HEK293 (cell line): Measurements from ENCODE around the gene NKG7.

Experiments used
- CTCF ChIA-PET: fragments of 350-600 bp; formaldehyde crosslinking; extraction: SDS; loops from one replicate; lab custom pipeline; 2021; ENCODE audit warnings: antibody characterized with exemption; lab: Yijun Ruan, JAX
- POLR2A ChIA-PET: fragments of 300-600 bp; formaldehyde crosslinking; extraction: SDS; loops from one replicate; lab custom pipeline; 2020; ENCODE audit warnings: antibody characterized with exemption, inconsistent platforms; lab: Yijun Ruan, JAX
- H3K27ac ChIP-seq: fragments of 200-500 bp; sonication (Bioruptor generic); 2 replicates; pipeline ENCODE4 v1.5.1; 2014; ENCODE audit warnings: low read depth, low read length, control low read depth, inconsistent platforms; ENCODE audit errors: extremely low read depth
- H3K36me3 ChIP-seq, 2 experiments: fragments of 200-500 bp in 1 of 2; sonication (Bioruptor generic) in 1 of 2; 1 replicate in 1 of 2; 2 replicates in 1 of 2; pipeline ENCODE4 v1.5.1; 2014 to 2017; ENCODE audit warnings: inconsistent platforms in 2 of 2, low read length in 2 of 2; ENCODE audit not compliant: control insufficient read depth in 2 of 2, insufficient read depth in 1 of 2
- H3K4me1 ChIP-seq: fragments of 200-500 bp; sonication (Bioruptor generic); 2 replicates; pipeline ENCODE4 v1.5.1; 2014; ENCODE audit warnings: mild to moderate bottlenecking, low read length, inconsistent platforms; ENCODE audit not compliant: control insufficient read depth, insufficient read depth
- H3K4me3 ChIP-seq: 2 replicates; pipeline ENCODE4 v1.5.1; 2011; ENCODE audit warnings: low read depth, mild to moderate bottlenecking, control low read depth, low read length, moderate library complexity
- H3K9me3 ChIP-seq: fragments of 200-500 bp; sonication (Bioruptor generic); 2 replicates; pipeline ENCODE4 v1.5.1; 2014; ENCODE audit warnings: low read depth, low read length, inconsistent platforms; ENCODE audit not compliant: control insufficient read depth, insufficient read depth
- ATF2 ChIP-seq: fragments of 450-650 bp; formaldehyde crosslinking; IDR thresholded peaks from 2 replicates; pipeline ENCODE4 v1.5.1; 2016; ENCODE audit warnings: missing biosample characterization, missing genetic modification characterization, low read depth
- GLI2 ChIP-seq: fragments of 450-650 bp; formaldehyde crosslinking; IDR thresholded peaks from 2 replicates; pipeline ENCODE4; 2017; ENCODE audit warnings: missing biosample characterization, missing genetic modification characterization, low read depth, borderline replicate concordance
- GLI4 ChIP-seq: fragments of 450-650 bp; formaldehyde crosslinking; IDR thresholded peaks from 2 replicates; pipeline ENCODE4 v1.5.1; 2016; ENCODE audit warnings: missing biosample characterization, missing genetic modification characterization
- KLF1 ChIP-seq: fragments of 450-650 bp; formaldehyde crosslinking; IDR thresholded peaks from 2 replicates; pipeline ENCODE4 v1.5.1; 2016; ENCODE audit warnings: missing biosample characterization, missing genetic modification characterization
- OVOL3 ChIP-seq: fragments of 450-650 bp; formaldehyde crosslinking; IDR thresholded peaks from 2 replicates; pipeline ENCODE4 v1.5.1; 2016; ENCODE audit warnings: missing biosample characterization, missing genetic modification characterization
- TCF7L2 ChIP-seq: IDR thresholded peaks from 2 replicates; pipeline ENCODE4 v1.6.1; 2011; ENCODE audit warnings: low read depth, mild to moderate bottlenecking, inconsistent platforms, low read length, moderate library complexity, borderline replicate concordance
- YY1 ChIP-seq: fragments of 450-650 bp; formaldehyde crosslinking; IDR thresholded peaks from 2 replicates; pipeline ENCODE4 v1.5.1; 2018; ENCODE audit warnings: missing biosample characterization, missing genetic modification characterization
- ZBTB1 ChIP-seq: fragments of 450-650 bp; formaldehyde crosslinking; IDR thresholded peaks from 2 replicates; pipeline ENCODE4 v1.5.1; 2016; ENCODE audit warnings: missing biosample characterization, missing genetic modification characterization
- ZBTB49 ChIP-seq: fragments of 450-650 bp; formaldehyde crosslinking; IDR thresholded peaks from 2 replicates; pipeline ENCODE4 v1.5.1; 2016; ENCODE audit warnings: missing biosample characterization, missing genetic modification characterization, low read depth
- ZNF121 ChIP-seq: fragments of 450-650 bp; formaldehyde crosslinking; IDR thresholded peaks from 2 replicates; pipeline ENCODE4 v1.5.1; 2016; ENCODE audit warnings: missing biosample characterization, missing genetic modification characterization
- ZNF132 ChIP-seq: fragments of 450-650 bp; formaldehyde crosslinking; IDR thresholded peaks from 2 replicates; pipeline ENCODE4 v1.5.1; 2017; ENCODE audit warnings: missing biosample characterization, missing genetic modification characterization, borderline replicate concordance
- ZNF155 ChIP-seq: fragments of 450-650 bp; formaldehyde crosslinking; IDR thresholded peaks from 2 replicates; pipeline ENCODE4 v1.5.1; 2016; ENCODE audit warnings: missing biosample characterization, missing genetic modification characterization
- ZNF169 ChIP-seq: fragments of 450-650 bp; formaldehyde crosslinking; IDR thresholded peaks from 2 replicates; pipeline ENCODE4 v1.5.1; 2016; ENCODE audit warnings: missing biosample characterization, missing genetic modification characterization
- ZNF311 ChIP-seq: fragments of 450-650 bp; formaldehyde crosslinking; IDR thresholded peaks from 2 replicates; pipeline ENCODE4 v1.5.1; 2017; ENCODE audit warnings: missing biosample characterization, missing genetic modification characterization, borderline replicate concordance
- ZNF366 ChIP-seq: fragments of 450-650 bp; formaldehyde crosslinking; conservative IDR thresholded peaks from 2 replicates; pipeline ENCODE4 v1.5.1; 2016; ENCODE audit warnings: missing biosample characterization, missing genetic modification characterization
- ZNF37A ChIP-seq: fragments of 450-650 bp; IDR thresholded peaks from 2 replicates; pipeline ENCODE4 v1.5.1; 2018; ENCODE audit warnings: missing biosample characterization, missing genetic modification characterization
- ZNF48 ChIP-seq: fragments of 450-650 bp; formaldehyde crosslinking; IDR thresholded peaks from 2 replicates; pipeline ENCODE4 v1.5.1; 2016; ENCODE audit warnings: missing biosample characterization, missing genetic modification characterization
- ZNF623 ChIP-seq: fragments of 450-650 bp; formaldehyde crosslinking; IDR thresholded peaks from 2 replicates; pipeline ENCODE4 v1.5.1; 2016; ENCODE audit warnings: missing biosample characterization, missing genetic modification characterization
- ZNF626 ChIP-seq: fragments of 450-650 bp; sonication (Bioruptor Pico); formaldehyde crosslinking; IDR thresholded peaks from 2 replicates; pipeline ENCODE4 v1.5.1; 2018; ENCODE audit warnings: missing biosample characterization, missing genetic modification characterization, inconsistent platforms
- ZNF629 ChIP-seq: fragments of 450-650 bp; formaldehyde crosslinking; IDR thresholded peaks from 2 replicates; pipeline ENCODE4 v1.5.1; 2017; ENCODE audit warnings: missing biosample characterization, missing genetic modification characterization
- ZNF654 ChIP-seq: fragments of 450-650 bp; formaldehyde crosslinking; IDR thresholded peaks from 2 replicates; pipeline ENCODE4 v1.5.1; 2016; ENCODE audit warnings: low read depth, missing biosample characterization, missing genetic modification characterization
- ZNF660 ChIP-seq: fragments of 450-650 bp; IDR thresholded peaks from 2 replicates; pipeline ENCODE4 v1.5.1; 2018; ENCODE audit warnings: missing biosample characterization, mild to moderate bottlenecking, missing genetic modification characterization
- ZNF677 ChIP-seq: fragments of 450-650 bp; IDR thresholded peaks from 2 replicates; pipeline ENCODE4 v1.5.0; 2018; ENCODE audit warnings: missing biosample characterization, mild to moderate bottlenecking, missing genetic modification characterization, moderate library complexity
- ZNF701 ChIP-seq: fragments of 450-650 bp; formaldehyde crosslinking; IDR thresholded peaks from 2 replicates; pipeline ENCODE4 v1.5.1; 2016; ENCODE audit warnings: missing biosample characterization, missing genetic modification characterization
- ZSCAN30 ChIP-seq: fragments of 450-650 bp; IDR thresholded peaks from 2 replicates; pipeline ENCODE4 v1.5.1; 2018; ENCODE audit warnings: missing biosample characterization, mild to moderate bottlenecking, missing genetic modification characterization, moderate library complexity
- TF ChIP-seq, protein P1 (sequence below): fragments of 450-650 bp; formaldehyde crosslinking; IDR thresholded peaks from 2 replicates; pipeline ENCODE4 v1.5.1; 2016; ENCODE audit warnings: missing biosample characterization, missing genetic modification characterization
- TF ChIP-seq, protein P2 (sequence below): IDR thresholded peaks from 2 replicates; pipeline ENCODE4 v1.6.1; 2011; ENCODE audit warnings: mild to moderate bottlenecking, low read depth, low read length, borderline replicate concordance

Gene NKG7

GRCh38 chr19:51346742-51347141 lies 25.7 kb downstream of the NKG7 start:
- POLR2A ChIA-PET: no interaction called here
- TF ChIP-seq ZNF629 (no peak), GLI2 (no peak), KLF1 (tag by site-specific recombination) (no peak), ZNF121 (tag by site-specific recombination) (no peak), ZNF660 (no peak), GLI4 (tag by site-specific recombination) (no peak), YY1 (tag by site-specific recombination) (no peak), ZSCAN30 (tag by site-specific recombination) (no peak)
- TF ChIP-seq, protein P1, sequence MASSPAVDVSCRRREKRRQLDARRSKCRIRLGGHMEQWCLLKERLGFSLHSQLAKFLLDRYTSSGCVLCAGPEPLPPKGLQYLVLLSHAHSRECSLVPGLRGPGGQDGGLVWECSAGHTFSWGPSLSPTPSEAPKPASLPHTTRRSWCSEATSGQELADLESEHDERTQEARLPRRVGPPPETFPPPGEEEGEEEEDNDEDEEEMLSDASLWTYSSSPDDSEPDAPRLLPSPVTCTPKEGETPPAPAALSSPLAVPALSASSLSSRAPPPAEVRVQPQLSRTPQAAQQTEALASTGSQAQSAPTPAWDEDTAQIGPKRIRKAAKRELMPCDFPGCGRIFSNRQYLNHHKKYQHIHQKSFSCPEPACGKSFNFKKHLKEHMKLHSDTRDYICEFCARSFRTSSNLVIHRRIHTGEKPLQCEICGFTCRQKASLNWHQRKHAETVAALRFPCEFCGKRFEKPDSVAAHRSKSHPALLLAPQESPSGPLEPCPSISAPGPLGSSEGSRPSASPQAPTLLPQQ (tag by site-specific recombination): no peak
- TF ChIP-seq, all 188 proteins: peak for 0

DNA sequence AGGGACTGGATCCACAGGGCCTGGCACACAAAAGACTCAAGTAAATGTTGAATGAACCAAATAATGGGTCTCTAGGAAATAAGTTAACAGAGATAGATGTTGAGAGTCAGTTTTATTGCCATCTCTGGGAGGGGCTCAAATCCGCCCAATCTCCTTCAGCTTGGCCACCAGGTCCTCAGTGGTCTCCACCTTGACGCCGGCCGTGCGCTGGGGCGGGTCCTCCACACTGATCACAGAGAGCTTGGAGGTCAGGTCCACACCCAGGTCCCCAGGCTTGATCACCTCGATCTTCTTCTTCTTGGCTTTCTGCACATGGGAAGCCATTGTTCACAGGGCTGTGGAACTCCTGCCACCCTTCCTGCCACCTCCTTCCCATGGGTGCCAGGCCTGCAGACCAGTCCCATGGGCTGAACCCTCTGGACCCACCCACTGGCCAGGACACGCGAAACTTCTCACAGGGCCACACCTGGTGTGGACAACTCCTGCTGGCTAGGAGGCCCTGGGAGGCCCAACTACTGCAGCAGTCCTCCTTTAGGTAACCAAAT lies 27.3 kb downstream of the NKG7 start:
- Histone ChIP-seq H3K4me3 (no peak overlapping the region), H3K4me1 (0 out of 2 replicates have a peak, but pooled peaks cover 2% of the 10 kb centered on the region), H3K27ac (no peak overlapping the region), H3K9me3 (no peaks in the 10 kb centered on the region), H3K36me3 (peaks cover 5 to 29% of the 10 kb centered on the region in 2 experiments; a peak in 2 of 3 replicates)
- no peak for TF ChIP-seq GLI2
- TF ChIP-seq ATF2 (tag by site-specific recombination): no peak
- TF ChIP-seq ZNF311 (tag by site-specific recombination): no peak
- TF ChIP-seq, protein P2, sequence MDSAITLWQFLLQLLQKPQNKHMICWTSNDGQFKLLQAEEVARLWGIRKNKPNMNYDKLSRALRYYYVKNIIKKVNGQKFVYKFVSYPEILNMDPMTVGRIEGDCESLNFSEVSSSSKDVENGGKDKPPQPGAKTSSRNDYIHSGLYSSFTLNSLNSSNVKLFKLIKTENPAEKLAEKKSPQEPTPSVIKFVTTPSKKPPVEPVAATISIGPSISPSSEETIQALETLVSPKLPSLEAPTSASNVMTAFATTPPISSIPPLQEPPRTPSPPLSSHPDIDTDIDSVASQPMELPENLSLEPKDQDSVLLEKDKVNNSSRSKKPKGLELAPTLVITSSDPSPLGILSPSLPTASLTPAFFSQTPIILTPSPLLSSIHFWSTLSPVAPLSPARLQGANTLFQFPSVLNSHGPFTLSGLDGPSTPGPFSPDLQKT: no peak
- no peak for TF ChIP-seq ZNF623 (tag by site-specific recombination)
- no peak for TF ChIP-seq OVOL3 (tag by site-specific recombination)
- TF ChIP-seq ZNF626 (tag by site-specific recombination): no peak
- TF ChIP-seq ZNF169 (tag by site-specific recombination): no peak
- no peak for TF ChIP-seq ZNF48 (tag by site-specific recombination)
- TF ChIP-seq ZNF654: no peak
- TF ChIP-seq TCF7L2: no peak
- TF ChIP-seq ZNF37A (tag by site-specific recombination): no peak
- no peak for TF ChIP-seq ZNF366 (tag by site-specific recombination)
- TF ChIP-seq ZNF660: no peak
- TF ChIP-seq ZNF132 (tag by site-specific recombination): no peak
- no peak for TF ChIP-seq ZBTB49 (tag by site-specific recombination)
- TF ChIP-seq ZBTB1 (tag by site-specific recombination): no peak
- no peak for TF ChIP-seq ZNF701 (tag by site-specific recombination)
- TF ChIP-seq ZNF677 (tag by site-specific recombination): no peak
- no peak for TF ChIP-seq ZNF155 (tag by site-specific recombination)
- CTCF ChIA-PET: no interaction called here
- POLR2A ChIA-PET: no interaction called here

More at GRCh38 chr19:51346742-51347141, 25.7 kb downstream of the NKG7 start:
- no peak overlapping the region for H3K27ac ChIP-seq
- H3K36me3 ChIP-seq: peaks cover 5 to 41% of the 10 kb centered on the region in 2 experiments; a peak in 2 of 3 replicates
- no peaks in the 10 kb centered on the region for H3K9me3 ChIP-seq
- no peak overlapping the region for H3K4me3 ChIP-seq
- H3K4me1 ChIP-seq: no peaks in the 10 kb centered on the region
- CTCF ChIA-PET: no interaction called here
